Mesendoderm (in vitro differentiated cells): ENCODE results near the gene ABCA13.

Source experiments
- DNase-seq: peaks from one replicate; pipeline ENCODE4 v3.0.0; 2013
- H2AK5ac ChIP-seq: 2 replicates; pipeline ENCODE4 v1.6.1; 2013; ENCODE audit warnings: low read length, inconsistent platforms
- H2BK120ac ChIP-seq: 2 replicates; pipeline ENCODE4 v1.6.1; 2013; ENCODE audit warnings: low read depth, mild to moderate bottlenecking, low read length, moderate library complexity, mixed read lengths
- H2BK15ac ChIP-seq: replicated peaks from 2 replicates; pipeline ENCODE4 v1.6.1; 2013; ENCODE audit warnings: low read depth, mild to moderate bottlenecking, moderate library complexity
- H2BK5ac ChIP-seq: 2 replicates; pipeline ENCODE4 v1.6.1; 2013; ENCODE audit warnings: low read length, inconsistent platforms
- H3K18ac ChIP-seq: 2 replicates; pipeline ENCODE4 v1.6.1; 2013; ENCODE audit warnings: mild to moderate bottlenecking, low read length, mixed read lengths
- H3K23ac ChIP-seq: one replicate; pipeline ENCODE4 v1.6.1; 2013; ENCODE audit warnings: low read length
- H3K27ac ChIP-seq: 2 replicates; pipeline ENCODE4 v1.5.1; 2013; ENCODE audit warnings: low read depth, mild to moderate bottlenecking, inconsistent platforms, low read length, moderate library complexity
- H3K27me3 ChIP-seq: 2 replicates; pipeline ENCODE4 v1.6.1; 2013; ENCODE audit warnings: low read length, control low read depth, mild to moderate bottlenecking, inconsistent platforms; ENCODE audit not compliant: insufficient read depth, poor library complexity
- H3K36me3 ChIP-seq: 2 replicates; pipeline ENCODE4 v1.6.1; 2013; ENCODE audit warnings: low read length, inconsistent platforms; ENCODE audit not compliant: control insufficient read depth, insufficient read depth
- H3K4ac ChIP-seq: one replicate; pipeline ENCODE4 v1.6.1; 2013; ENCODE audit warnings: low read depth, mild to moderate bottlenecking, low read length, moderate library complexity
- H3K4me1 ChIP-seq: 2 replicates; pipeline ENCODE4 v1.6.1; 2013; ENCODE audit warnings: low read depth, low read length, inconsistent platforms; ENCODE audit not compliant: control insufficient read depth
- H3K4me2 ChIP-seq: 2 replicates; pipeline ENCODE4 v1.6.1; 2013; ENCODE audit warnings: low read length
- H3K4me3 ChIP-seq: 2 replicates; pipeline ENCODE4 v1.5.1; 2013; ENCODE audit warnings: mild to moderate bottlenecking, low read length
- H3K56ac ChIP-seq: one replicate; pipeline ENCODE4 v1.6.1; 2013; ENCODE audit warnings: low read length
- H3K79me1 ChIP-seq: 2 replicates; pipeline ENCODE4 v1.6.1; 2013; ENCODE audit warnings: low read length, inconsistent platforms
- H3K79me2 ChIP-seq: 2 replicates; pipeline ENCODE4 v1.6.1; 2013; ENCODE audit warnings: mild to moderate bottlenecking, low read length; ENCODE audit not compliant: control insufficient read depth, insufficient read depth
- H3K9ac ChIP-seq: 2 replicates; pipeline ENCODE4 v1.6.1; 2013; ENCODE audit warnings: low read length, inconsistent platforms
- H4K5ac ChIP-seq: one replicate; pipeline ENCODE4 v1.6.1; 2013; ENCODE audit warnings: low read length
- H4K8ac ChIP-seq: one replicate; pipeline ENCODE4 v1.6.1; 2013; ENCODE audit warnings: low read depth, mild to moderate bottlenecking, control low read depth, low read length, moderate library complexity
- WGBS: extraction: QIAGEN DNeasy Blood & Tissue Kit; methylation state at CpG from one replicate; pipeline ENCODE4 v1.1.7; 2013; ENCODE audit warnings: low lambda C conversion rate, missing lambda C conversion rate; ENCODE audit not compliant: insufficient coverage; ENCODE audit errors: extremely low coverage; 5-methylcytosine and 5-hydroxymethylcytosine counted together

ABCA13 gene

DNA sequence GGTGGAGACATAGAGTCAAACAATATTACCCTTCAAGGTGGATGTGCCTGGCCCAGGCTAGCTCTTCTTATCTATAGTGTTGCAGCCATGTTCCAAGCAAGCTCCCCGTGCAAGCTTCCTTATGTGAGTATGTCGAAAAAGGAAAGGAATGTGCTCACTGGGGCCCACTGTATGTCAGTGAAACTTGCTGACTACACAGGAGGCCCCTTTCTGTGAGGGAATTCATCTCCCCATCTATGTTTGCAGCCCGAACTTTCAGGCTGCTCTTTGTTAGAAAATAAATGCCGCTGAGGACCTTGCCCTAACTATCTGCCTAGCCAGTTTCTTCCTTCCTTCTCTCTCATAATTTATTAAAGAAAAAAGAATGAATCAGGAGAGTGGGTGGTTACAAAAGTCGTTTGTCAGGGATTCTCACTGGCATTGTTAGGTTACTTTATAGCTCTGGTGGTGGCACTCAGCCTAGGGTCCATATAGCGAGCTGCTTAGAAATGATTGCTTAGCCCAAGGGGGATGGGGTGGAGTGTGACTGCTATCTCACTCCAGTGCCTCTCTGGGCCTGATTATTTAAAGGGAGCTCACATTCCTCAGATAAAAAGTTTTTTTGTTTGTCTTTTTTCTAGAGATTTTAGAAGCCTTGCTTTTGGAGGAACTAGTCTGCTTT lies 302.1 kb downstream of the ABCA13 start:
- Histone ChIP-seq H4K8ac (no peak overlapping the region), H3K27ac (no peak overlapping the region), H2AK5ac (no peak overlapping the region), H2BK15ac (no peak overlapping the region), H3K4me2 (no peak overlapping the region), H3K56ac (no peak overlapping the region), H3K36me3 (no peaks in the 10 kb centered on the region), H3K23ac (no peak overlapping the region), H3K4ac (no peak overlapping the region), H3K9ac (no peak overlapping the region), H3K27me3 (no peaks in the 10 kb centered on the region), H3K4me1 (peaks cover 4% of the 10 kb centered on the region), H3K79me1 (no peaks in the 10 kb centered on the region), H3K4me3 (no peak overlapping the region), H3K18ac (no peak overlapping the region), H4K5ac (no peak overlapping the region), H2BK5ac (no peak overlapping the region), H2BK120ac (no peak overlapping the region), H3K79me2 (no peaks in the 10 kb centered on the region)
- DNase-seq, result peak; percentile 62
- WGBS, result no CpG with 5 or more reads among the region's 6 CpGs

DNA sequence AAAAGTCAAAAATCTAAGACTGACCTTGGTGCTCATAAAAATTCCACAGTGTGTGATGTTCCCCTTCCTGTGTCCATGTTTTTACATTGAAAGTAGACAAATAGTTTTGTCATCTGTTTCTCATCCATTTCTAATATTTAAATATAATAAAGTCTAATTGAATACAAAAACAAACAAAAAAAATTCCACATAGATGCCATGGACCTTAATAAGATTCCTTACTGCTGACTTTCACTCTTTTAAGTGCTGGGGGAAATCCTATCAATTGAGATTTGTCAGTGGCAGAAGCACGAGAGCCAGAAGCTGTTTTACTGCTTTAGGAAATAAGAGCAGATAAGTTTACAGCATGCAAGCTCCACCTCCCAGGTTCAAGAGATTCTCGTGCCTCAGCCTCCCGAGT lies 310.0 kb downstream of the ABCA13 start:
- Histone ChIP-seq H2BK15ac (no peak overlapping the region), H3K27me3 (no peaks in the 10 kb centered on the region), H3K79me2 (no peaks in the 10 kb centered on the region)

DNA sequence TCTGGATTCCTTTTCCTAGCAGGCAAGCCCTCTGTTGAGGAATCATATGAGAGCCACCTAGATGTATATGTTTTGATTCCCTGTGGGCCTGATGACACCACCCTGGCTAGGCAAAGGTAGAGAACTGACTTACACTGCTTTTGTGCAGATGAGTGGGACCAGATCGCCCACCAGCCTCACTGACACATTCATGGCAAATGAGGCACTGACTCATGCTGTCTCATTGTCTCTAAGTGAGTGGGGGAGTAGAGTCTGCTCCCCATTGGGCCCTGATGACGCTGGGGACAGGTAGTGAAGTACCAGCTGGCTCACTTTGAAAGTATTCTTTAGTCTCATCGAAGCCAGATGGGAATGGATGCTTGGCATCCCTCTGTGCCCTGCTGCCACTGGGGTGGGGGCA lies 326.3 kb downstream of the ABCA13 start:
- no peak overlapping the region for H3K4me3 ChIP-seq
- H3K27me3 ChIP-seq, result peaks cover 2% of the 10 kb centered on the region
- no peak overlapping the region for H2BK120ac ChIP-seq
- no peaks in the 10 kb centered on the region for H3K36me3 ChIP-seq
- DNase-seq, result no peak
- no peak overlapping the region for H4K5ac ChIP-seq
- no peak overlapping the region for H3K23ac ChIP-seq
- no peak overlapping the region for H3K18ac ChIP-seq
- H3K27ac ChIP-seq, result no peak overlapping the region
- no peak overlapping the region for H4K8ac ChIP-seq
- WGBS, result no CpG with 5 or more reads among the region's 3 CpGs
- no peak overlapping the region for H2AK5ac ChIP-seq
- H3K4me2 ChIP-seq, result no peak overlapping the region
- no peak overlapping the region for H2BK5ac ChIP-seq
- no peak overlapping the region for H3K56ac ChIP-seq
- H3K4me1 ChIP-seq, result no peaks in the 10 kb centered on the region
- no peak overlapping the region for H2BK15ac ChIP-seq
- H3K9ac ChIP-seq, result no peak overlapping the region
- H3K79me2 ChIP-seq, result no peaks in the 10 kb centered on the region
- H3K4ac ChIP-seq, result no peak overlapping the region
- no peaks in the 10 kb centered on the region for H3K79me1 ChIP-seq

More for the DNA sequence above, 310.0 kb downstream of the ABCA13 start:
- Histone ChIP-seq H3K36me3 (no peaks in the 10 kb centered on the region), H2AK5ac (no peak overlapping the region), H3K23ac (no peak overlapping the region), H3K4me2 (no peak overlapping the region), H3K18ac (no peak overlapping the region), H3K9ac (no peak overlapping the region), H3K4me1 (no peaks in the 10 kb centered on the region), H3K4me3 (no peak overlapping the region), H2BK120ac (no peak overlapping the region), H4K8ac (no peak overlapping the region), H2BK5ac (no peak overlapping the region), H3K56ac (no peak overlapping the region), H4K5ac (no peak overlapping the region), H3K79me1 (no peaks in the 10 kb centered on the region), H3K4ac (no peak overlapping the region), H3K27ac (no peak overlapping the region)
- no CpG with 5 or more reads among the region's 3 CpGs for WGBS
- DNase-seq, result no peak

DNA sequence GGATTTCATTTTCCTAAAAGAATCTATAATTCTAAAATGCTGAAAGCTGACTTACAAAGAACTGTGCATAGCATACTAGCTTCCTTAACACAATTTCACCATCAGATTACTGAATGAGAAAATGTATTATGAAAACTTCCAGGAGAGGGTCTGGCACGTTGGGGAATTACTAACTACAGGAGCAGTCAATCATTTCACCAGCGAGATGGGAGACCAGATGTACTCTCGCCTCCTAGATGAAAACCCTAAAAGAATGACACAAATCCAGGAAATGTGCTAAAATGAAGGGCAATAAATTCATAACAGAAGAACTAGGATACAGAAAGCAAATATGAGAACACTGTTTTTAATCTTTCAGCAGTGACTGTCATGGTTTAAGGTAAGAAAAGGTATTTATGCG lies 330.8 kb downstream of the ABCA13 start:
- no peaks in the 10 kb centered on the region for H3K27me3 ChIP-seq
- no peak overlapping the region for H3K27ac ChIP-seq
- no peak overlapping the region for H2AK5ac ChIP-seq
- no peaks in the 10 kb centered on the region for H3K36me3 ChIP-seq
- H4K5ac ChIP-seq, result no peak overlapping the region
- H3K56ac ChIP-seq, result no peak overlapping the region
- no peak overlapping the region for H3K18ac ChIP-seq
- H3K4ac ChIP-seq, result no peak overlapping the region
- H3K23ac ChIP-seq, result no peak overlapping the region
- H3K79me1 ChIP-seq, result no peaks in the 10 kb centered on the region
- H4K8ac ChIP-seq, result no peak overlapping the region
- WGBS, result no CpG with 5 or more reads among the region's 4 CpGs
- H3K9ac ChIP-seq, result no peak overlapping the region
- no peak overlapping the region for H3K4me2 ChIP-seq
- no peak overlapping the region for H3K4me3 ChIP-seq
- no peak overlapping the region for H2BK15ac ChIP-seq
- H2BK120ac ChIP-seq, result no peak overlapping the region
- H2BK5ac ChIP-seq, result no peak overlapping the region
- no peak for DNase-seq
- H3K4me1 ChIP-seq, result no peaks in the 10 kb centered on the region
- no peaks in the 10 kb centered on the region for H3K79me2 ChIP-seq

DNA sequence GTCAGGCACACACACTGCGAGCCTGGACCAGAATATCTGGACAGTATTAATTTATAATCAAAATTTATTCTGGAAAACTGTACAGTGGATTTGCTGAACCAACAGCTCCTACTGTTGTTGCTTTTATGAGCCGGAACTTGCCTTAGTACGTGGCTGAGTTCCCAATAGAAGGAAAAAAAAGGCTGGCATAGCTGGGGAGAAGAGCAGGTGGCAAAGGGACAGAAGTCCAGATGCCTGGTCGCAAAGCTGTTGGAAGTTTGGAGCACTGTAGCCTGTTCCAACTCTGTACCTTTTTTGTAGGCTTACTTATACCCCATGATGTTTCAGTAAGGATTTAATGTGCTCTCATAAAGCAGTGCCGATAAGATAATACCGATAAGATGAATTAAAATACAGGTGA lies 333.8 kb downstream of the ABCA13 start:
- Histone ChIP-seq H3K9ac (no peak overlapping the region), H3K23ac (no peak overlapping the region), H2BK5ac (no peak overlapping the region), H2BK15ac (no peak overlapping the region), H3K27me3 (no peaks in the 10 kb centered on the region), H3K4me1 (no peaks in the 10 kb centered on the region), H3K36me3 (no peaks in the 10 kb centered on the region), H3K4me2 (no peak overlapping the region), H2AK5ac (no peak overlapping the region), H3K27ac (no peak overlapping the region), H4K5ac (no peak overlapping the region), H2BK120ac (no peak overlapping the region), H4K8ac (no peak overlapping the region), H3K79me1 (no peaks in the 10 kb centered on the region), H3K79me2 (no peaks in the 10 kb centered on the region), H3K4me3 (no peak overlapping the region), H3K4ac (no peak overlapping the region), H3K18ac (no peak overlapping the region), H3K56ac (no peak overlapping the region)
- WGBS, result no CpG with 5 or more reads among the region's 6 CpGs
- no peak for DNase-seq

DNA sequence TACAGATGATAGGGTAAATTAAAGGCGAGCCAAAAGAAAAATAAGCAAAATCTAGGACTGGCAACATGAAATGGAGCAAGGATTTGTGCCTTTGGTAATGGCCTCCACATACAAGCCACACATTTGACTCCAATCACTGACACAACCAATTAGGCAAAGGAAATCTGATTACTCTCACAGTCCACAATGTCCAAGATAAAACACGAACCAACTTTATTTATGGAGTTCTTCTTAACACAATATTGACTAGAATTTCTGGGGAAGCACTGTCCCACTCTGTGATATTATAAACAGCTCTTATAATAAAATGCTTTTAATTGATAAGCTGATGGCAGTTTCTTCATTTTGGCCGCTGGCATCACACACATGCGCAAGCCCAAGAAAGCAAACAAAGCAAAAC lies 334.2 kb downstream of the ABCA13 start:
- H3K4me2 ChIP-seq, result no peak overlapping the region
- no CpG with 5 or more reads among the region's 4 CpGs for WGBS
- no peaks in the 10 kb centered on the region for H3K36me3 ChIP-seq
- no peak overlapping the region for H3K9ac ChIP-seq
- no peak overlapping the region for H3K27ac ChIP-seq
- no peak for DNase-seq
- H3K4ac ChIP-seq, result no peak overlapping the region
- no peak overlapping the region for H3K18ac ChIP-seq
- no peaks in the 10 kb centered on the region for H3K79me2 ChIP-seq
- H3K4me1 ChIP-seq, result no peaks in the 10 kb centered on the region
- H3K27me3 ChIP-seq, result no peaks in the 10 kb centered on the region
- no peak overlapping the region for H2BK5ac ChIP-seq
- no peak overlapping the region for H2BK15ac ChIP-seq
- H4K8ac ChIP-seq, result no peak overlapping the region
- no peak overlapping the region for H3K23ac ChIP-seq
- no peak overlapping the region for H2BK120ac ChIP-seq
- H3K79me1 ChIP-seq, result no peaks in the 10 kb centered on the region
- H2AK5ac ChIP-seq, result no peak overlapping the region
- H3K4me3 ChIP-seq, result no peak overlapping the region
- no peak overlapping the region for H4K5ac ChIP-seq
- no peak overlapping the region for H3K56ac ChIP-seq
